CD4-positive, CD25-positive, alpha-beta regulatory T cell (primary cell): ENCODE data around the gene MAPK8IP1. TPM values are rescaled to one million over a fixed set of nuclear protein-coding genes. Genes with fewer than 3 reads are reported as not detected.
A peak's percentile ranks its signal among the peaks of the same experiment; 100 is the strongest.

ENCODE experiments used
- ATAC-seq, 2 donors: fragments of 150-1000 bp; cut with Tn5 transposase; one replicate each; pipeline ENCODE4 v1.10.0; 2021; ENCODE audit warnings: low read depth in 2 of 2, moderate number of reproducible peaks in 2 of 2, moderate library complexity in 1 of 2
- DNase-seq, 3 donors: peaks; one replicate each; pipeline versions ENCODE4 v3.0.0 to v3.0.0-alpha.2; 2012 to 2022; ENCODE audit warnings: mixed read lengths in 1 of 3
- H3K27ac ChIP-seq: one replicate; pipeline ENCODE4 v1.7.0; 2013; ENCODE audit warnings: mild to moderate bottlenecking, low read length; ENCODE audit not compliant: insufficient read depth, poor library complexity, severe bottlenecking
- H3K27me3 ChIP-seq: one replicate; pipeline ENCODE4 v1.7.0; 2013; ENCODE audit warnings: low read length; ENCODE audit not compliant: control insufficient read depth, insufficient read depth
- H3K36me3 ChIP-seq: one replicate; pipeline ENCODE4 v1.7.0; 2013; ENCODE audit warnings: mild to moderate bottlenecking, low read length, moderate library complexity; ENCODE audit not compliant: control insufficient read depth, insufficient read depth
- H3K4me1 ChIP-seq: 2 replicates; pipeline ENCODE4 v1.7.0; 2013; ENCODE audit warnings: mild to moderate bottlenecking, low read length; ENCODE audit not compliant: insufficient read depth, control insufficient read depth, poor library complexity, severe bottlenecking
- H3K4me3 ChIP-seq: one replicate; pipeline ENCODE4 v1.7.0; 2013; ENCODE audit warnings: low read depth, mild to moderate bottlenecking, low read length, moderate library complexity
- H3K9me3 ChIP-seq, 2 experiments: 1 replicate in 1 of 2; 2 replicates in 1 of 2; pipeline ENCODE4 v1.7.0; 2013; ENCODE audit warnings: low read length in 2 of 2, mild to moderate bottlenecking in 1 of 2, moderate library complexity in 1 of 2; ENCODE audit not compliant: control insufficient read depth in 2 of 2
- H3K27ac Mint-ChIP-seq, 3 donors: one replicate each; pipeline ENCODE4 v1.8.0; 2020 to 2022; ENCODE audit warnings: mild to moderate bottlenecking in 3 of 3, mixed read lengths in 3 of 3, moderate library complexity in 2 of 3
- H3K27me3 Mint-ChIP-seq: one replicate; pipeline ENCODE4 v1.8.0; 2022; ENCODE audit warnings: mild to moderate bottlenecking, mixed read lengths
- H3K36me3 Mint-ChIP-seq: one replicate; pipeline ENCODE4 v1.8.0; 2020; ENCODE audit warnings: mixed read lengths
- H3K4me1 Mint-ChIP-seq, 4 donors: one replicate each; pipeline ENCODE4 v1.8.0; 2020 to 2022; ENCODE audit warnings: mixed read lengths in 4 of 4, mild to moderate bottlenecking in 1 of 4
- H3K4me3 Mint-ChIP-seq, 4 donors: one replicate each; pipeline ENCODE4 v1.8.0; 2020 to 2022; ENCODE audit warnings: mild to moderate bottlenecking in 4 of 4, mixed read lengths in 4 of 4, moderate library complexity in 3 of 4
- H3K9me3 Mint-ChIP-seq, 7 donors: one replicate each; pipeline ENCODE4 v1.8.0; 2020 to 2022; ENCODE audit warnings: mixed read lengths in 7 of 7, mild to moderate bottlenecking in 3 of 7, moderate library complexity in 2 of 7
- polyA plus RNA-seq, 4 donors: library from polyadenylated mRNA; unstranded; fragments of 300-500 nt; fragmentation: Illumina TruSeq; gene quantifications; one replicate each; pipeline ENCODE4 v1.2.3, GENCODE V29; 2021
- total RNA-seq: library from RNA; stranded (reverse); gene quantifications from one replicate; pipeline ENCODE4 v1.2.3, GENCODE V29; 2022

Gene MAPK8IP1
- total and polyA plus RNA-seq, 5 donors from 2014 or later: 0.18 to 4.1 TPM; not detected in 3

GRCh38 chr11:45907911-45908370 lies 22.5 kb downstream of the MAPK8IP1 start:
- no peak overlapping the region for H3K27ac Mint-ChIP-seq
- Histone ChIP-seq H3K4me3 (no peak overlapping the region), H3K4me1 (peaks cover 9% of the 10 kb centered on the region), H3K9me3 (no peaks in the 10 kb centered on the region), H3K36me3 (peaks cover 31% of the 10 kb centered on the region), H3K27ac (no peak overlapping the region), H3K27me3 (no peaks in the 10 kb centered on the region)
- H3K27me3 Mint-ChIP-seq: peaks cover 5% of the 10 kb centered on the region
- H3K9me3 Mint-ChIP-seq: no peaks in the 10 kb centered on the region
- DNase-seq (no peak), ATAC-seq (no peak)
- H3K36me3 Mint-ChIP-seq: no peaks in the 10 kb centered on the region
- H3K4me3 Mint-ChIP-seq: peak overlapping the region in 1 of 4 donors; percentile 47
- H3K4me1 Mint-ChIP-seq: peaks cover 0 to 12% (median 4%) of the 10 kb centered on the region in 4 donors

GRCh38 chr11:45909594-45910475 lies 24.4 kb downstream of the MAPK8IP1 start:
- no peak for ATAC-seq
- no peaks in the 10 kb centered on the region for H3K27me3 Mint-ChIP-seq
- no peak overlapping the region for H3K4me3 ChIP-seq
- H3K9me3 ChIP-seq: no peaks in the 10 kb centered on the region
- H3K4me1 ChIP-seq: peaks cover 9% of the 10 kb centered on the region
- H3K36me3 ChIP-seq: peaks cover 49% of the 10 kb centered on the region
- no peaks in the 10 kb centered on the region for H3K36me3 Mint-ChIP-seq
- no peaks in the 10 kb centered on the region for H3K9me3 Mint-ChIP-seq
- H3K4me1 Mint-ChIP-seq: peaks cover 0 to 14% (median 4%) of the 10 kb centered on the region in 4 donors
- no peak overlapping the region for H3K27ac Mint-ChIP-seq
- no peak for DNase-seq
- no peaks in the 10 kb centered on the region for H3K27me3 ChIP-seq
- H3K27ac ChIP-seq: no peak overlapping the region
- H3K4me3 Mint-ChIP-seq: peak overlapping the region in 1 of 4 donors; percentile 32

DNA sequence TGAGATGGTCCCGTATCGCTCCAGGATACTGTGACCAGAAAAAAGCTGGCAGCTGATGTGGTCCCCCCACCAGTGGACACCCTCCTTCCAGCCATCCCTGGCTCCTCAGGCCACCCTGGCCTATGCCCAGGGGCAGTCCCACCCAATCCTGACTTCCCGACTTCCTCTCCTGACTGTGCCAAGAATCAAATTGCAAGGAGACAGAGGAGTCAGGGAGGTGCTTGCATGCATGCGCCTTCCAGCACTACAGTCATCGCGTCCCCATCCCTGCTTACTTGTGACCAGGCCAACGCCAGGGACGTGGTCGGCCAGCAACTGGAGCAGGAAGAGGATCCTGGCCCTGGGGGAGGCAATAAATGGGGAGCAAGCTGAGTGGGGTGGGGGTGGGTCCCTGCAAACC lies 25.2 kb downstream of the MAPK8IP1 start:
- Histone ChIP-seq H3K27ac (no peak overlapping the region), H3K4me3 (no peak overlapping the region), H3K9me3 (no peaks in the 10 kb centered on the region), H3K4me1 (peaks cover 10% of the 10 kb centered on the region), H3K36me3 (peaks cover 57% of the 10 kb centered on the region), H3K27me3 (no peaks in the 10 kb centered on the region)
- ATAC-seq (no peak), DNase-seq (no peak)
- peaks cover 0 to 15% (median 5%) of the 10 kb centered on the region in 4 donors for H3K4me1 Mint-ChIP-seq
- peak overlapping the region in 1 of 4 donors; percentile 21 for H3K4me3 Mint-ChIP-seq
- H3K27ac Mint-ChIP-seq: peak overlapping the region in 1 of 3 donors; percentile 43
- no peaks in the 10 kb centered on the region for H3K27me3 Mint-ChIP-seq
- H3K9me3 Mint-ChIP-seq: no peaks in the 10 kb centered on the region
- H3K36me3 Mint-ChIP-seq: no peaks in the 10 kb centered on the region

- no peaks in the 10 kb centered on the region for H3K9me3 Mint-ChIP-seq
- H3K36me3 ChIP-seq: peaks cover 62% of the 10 kb centered on the region
- H3K9me3 ChIP-seq: no peaks in the 10 kb centered on the region
- H3K27ac ChIP-seq: no peak overlapping the region
- H3K27me3 ChIP-seq: no peaks in the 10 kb centered on the region
- H3K27me3 Mint-ChIP-seq: peaks cover 5% of the 10 kb centered on the region
- H3K4me3 ChIP-seq: no peak overlapping the region
- no peaks in the 10 kb centered on the region for H3K36me3 Mint-ChIP-seq
- H3K4me3 Mint-ChIP-seq: peak overlapping the region in 1 of 4 donors; percentile 17
- H3K4me1 ChIP-seq: peaks cover 26% of the 10 kb centered on the region
- H3K4me1 Mint-ChIP-seq: peaks cover 0 to 34% (median 17%) of the 10 kb centered on the region in 4 donors
- DNase-seq (no peak), ATAC-seq (no peak)
- H3K27ac Mint-ChIP-seq: no peak overlapping the region
Observed at GRCh38 chr11:45913514-45913913, 28.1 kb downstream of the MAPK8IP1 start.

- Mint-ChIP-seq H3K36me3 (no peaks in the 10 kb centered on the region), H3K4me3 (peak overlapping the region in 3 of 4 donors; percentile 29 to 63 (median 38)), H3K27me3 (peaks cover 5% of the 10 kb centered on the region), H3K9me3 (no peaks in the 10 kb centered on the region), H3K4me1 (peaks cover 0 to 39% (median 18%) of the 10 kb centered on the region in 4 donors), H3K27ac (peak overlapping the region in 1 of 3 donors; percentile 25)
- Histone ChIP-seq H3K4me3 (no peak overlapping the region), H3K4me1 (peaks cover 32% of the 10 kb centered on the region), H3K27me3 (no peaks in the 10 kb centered on the region), H3K27ac (no peak overlapping the region), H3K36me3 (peaks cover 62% of the 10 kb centered on the region), H3K9me3 (no peaks in the 10 kb centered on the region)
- ATAC-seq (no peak), DNase-seq (no peak)
Observed at GRCh38 chr11:45913942-45914635, 28.6 kb downstream of the MAPK8IP1 start.

DNA sequence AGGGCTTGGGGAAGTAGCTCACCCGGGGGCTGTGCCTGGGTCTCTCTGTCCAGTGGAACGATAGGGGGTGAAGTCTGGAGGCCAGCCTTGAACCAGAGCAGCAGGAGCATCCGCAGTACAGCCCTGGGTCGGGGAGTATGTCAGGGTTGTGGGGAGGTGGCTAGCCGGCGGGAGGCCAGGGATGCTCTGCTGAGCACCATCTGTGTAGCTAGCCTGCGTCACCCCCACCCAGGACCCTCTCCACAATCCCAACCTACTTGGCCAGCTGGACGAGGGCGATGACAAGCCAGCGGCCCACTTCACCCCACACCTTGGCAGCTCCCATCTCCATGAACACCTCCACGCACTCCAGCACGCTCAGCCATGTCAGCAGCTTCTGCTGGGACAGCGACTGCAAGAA lies 30.0 kb downstream of the MAPK8IP1 start:
- Histone ChIP-seq H3K4me3 (no peak overlapping the region), H3K4me1 (peaks cover 44% of the 10 kb centered on the region), H3K36me3 (peaks cover 51% of the 10 kb centered on the region), H3K27me3 (no peaks in the 10 kb centered on the region), H3K9me3 (no peaks in the 10 kb centered on the region), H3K27ac (no peak overlapping the region)
- DNase-seq: no peak
- Mint-ChIP-seq H3K27ac (peak overlapping the region in 1 of 3 donors; percentile 67), H3K9me3 (no peaks in the 10 kb centered on the region), H3K36me3 (no peaks in the 10 kb centered on the region), H3K4me3 (peak overlapping the region; percentile 53 to 63 (median 61)), H3K4me1 (peaks cover 0 to 51% (median 25%) of the 10 kb centered on the region in 4 donors), H3K27me3 (peaks cover 12% of the 10 kb centered on the region)
- no peak for ATAC-seq

- peaks cover 0 to 63% (median 32%) of the 10 kb centered on the region in 4 donors for H3K4me1 Mint-ChIP-seq
Observed at GRCh38 chr11:45917286-45917622, 31.8 kb downstream of the MAPK8IP1 start.

More at GRCh38 chr11:45917286-45917622, 31.8 kb downstream of the MAPK8IP1 start:
- DNase-seq (no peak), ATAC-seq (no peak)
- Mint-ChIP-seq H3K36me3 (no peaks in the 10 kb centered on the region), H3K4me3 (peak overlapping the region; percentile 93 to 99 (median 96)), H3K9me3 (peaks cover 0 to 2% (median 0%) of the 10 kb centered on the region in 7 donors), H3K27ac (peak overlapping the region; percentile 93 to 100 (median 99)), H3K27me3 (peaks cover 22% of the 10 kb centered on the region)
- Histone ChIP-seq H3K36me3 (peaks cover 37% of the 10 kb centered on the region), H3K9me3 (no peaks in the 10 kb centered on the region), H3K4me3 (peak overlapping the region; percentile 88), H3K4me1 (peaks cover 50% of the 10 kb centered on the region), H3K27ac (peak overlapping the region; percentile 95), H3K27me3 (no peaks in the 10 kb centered on the region)
